Smooth muscle cell (in vitro differentiated cells): ENCODE data around the gene NPNT. TPM values are rescaled to one million over a fixed set of nuclear protein-coding genes. Genes with fewer than 3 reads are reported as not detected.

Experiments used
- DNase-seq: peaks from one replicate; lab custom pipeline; 2025; ENCODE audit not compliant: unreplicated experiment; lab: John Stamatoyannopoulos, UW
- H2AFZ ChIP-seq: fragments of 200-600 bp; sonication (generic); 2 replicates; pipeline ENCODE4 v1.6.0; 2016; ENCODE audit warnings: antibody characterized with exemption, low read depth, mild to moderate bottlenecking
- H3F3A ChIP-seq: fragments of 200-600 bp; sonication (generic); 2 replicates; pipeline ENCODE4 v1.6.0; 2017; ENCODE audit warnings: antibody characterized with exemption, low read depth
- H3K27ac ChIP-seq: fragments of 200-600 bp; sonication (generic); 2 replicates; pipeline ENCODE4 v1.5.1; 2016; ENCODE audit warnings: low read depth, mild to moderate bottlenecking
- H3K27me3 ChIP-seq: fragments of 200-600 bp; sonication (generic); 2 replicates; pipeline ENCODE4 v1.6.1; 2016; ENCODE audit warnings: low read depth, mild to moderate bottlenecking
- H3K36me3 ChIP-seq: fragments of 200-600 bp; sonication (generic); 2 replicates; pipeline ENCODE4 v1.5.1; 2016; ENCODE audit warnings: low read depth
- H3K4me1 ChIP-seq: fragments of 200-600 bp; sonication (generic); 2 replicates; pipeline ENCODE4 v1.5.1; 2016; ENCODE audit warnings: low read depth
- H3K4me2 ChIP-seq: fragments of 200-600 bp; sonication (generic); 2 replicates; pipeline ENCODE4 v1.6.0; 2016; ENCODE audit warnings: mild to moderate bottlenecking
- H3K4me3 ChIP-seq: fragments of 200-600 bp; sonication (generic); 2 replicates; pipeline ENCODE4 v1.5.1; 2016; ENCODE audit warnings: mild to moderate bottlenecking
- H3K79me2 ChIP-seq: fragments of 200-600 bp; sonication (generic); 2 replicates; pipeline ENCODE4 v1.6.0; 2016; ENCODE audit warnings: low read depth, mild to moderate bottlenecking
- H3K9ac ChIP-seq: fragments of 200-600 bp; sonication (generic); 2 replicates; pipeline ENCODE4 v1.6.0; 2016; ENCODE audit warnings: low read depth
- H3K9me3 ChIP-seq: fragments of 200-600 bp; sonication (generic); replicated peaks from 2 replicates; pipeline ENCODE4 v1.5.1; 2016; ENCODE audit warnings: low read depth
- H4K20me1 ChIP-seq: fragments of 200-600 bp; sonication (generic); 2 replicates; pipeline ENCODE4 v1.6.0; 2016; ENCODE audit warnings: low read depth
- CTCF ChIP-seq: fragments of 200-600 bp; sonication (generic); IDR thresholded peaks from 2 replicates; pipeline ENCODE4 v1.5.1; 2017; ENCODE audit warnings: borderline replicate concordance, mild to moderate bottlenecking, antibody characterized with exemption; ENCODE audit not compliant: insufficient read depth, poor library complexity, severe bottlenecking
- WGBS: methylation state at CpG from one replicate; pipeline ENCODE4 v1.1.7; 2016; ENCODE audit warnings: low lambda C conversion rate; 5-methylcytosine and 5-hydroxymethylcytosine counted together
- polyA plus RNA-seq: library from polyadenylated mRNA; unstranded; fragments of >200 nt; fragmentation: Nextera tagmentation; extraction: Ambion mirVana; gene quantifications from 2 replicates; pipeline ENCODE4 v1.2.1, GENCODE V29; 2016
- total RNA-seq: library from RNA; depleted of rRNA; stranded (reverse); fragments of >200 nt; gene quantifications from 2 replicates; pipeline ENCODE4 v1.2.3, GENCODE V29; 2014

Gene NPNT
- total and polyA plus RNA-seq, 2 experiments from 2014 or later: 0.43 to 0.45 TPM

GRCh38 chr4:105937759-105938158 lies 42.5 kb downstream of the NPNT start:
- H3K9ac ChIP-seq: no peak overlapping the region
- no peak overlapping the region for H2AFZ ChIP-seq
- WGBS: 97% methylated on average over 1 of the region's 1 CpG

GRCh38 chr4:105943234-105943633 lies 48.0 kb downstream of the NPNT start:
- TF ChIP-seq CTCF: no peak
- 91% methylated on average over 3 of the region's 3 CpGs for WGBS
- H3K9me3 ChIP-seq: no peaks in the 10 kb centered on the region

More at GRCh38 chr4:105937759-105938158, 42.5 kb downstream of the NPNT start:
- no peak for TF ChIP-seq CTCF
- no peaks in the 10 kb centered on the region for H3K79me2 ChIP-seq
- no peak overlapping the region for H3K4me3 ChIP-seq
- no peaks in the 10 kb centered on the region for H3F3A ChIP-seq
- H4K20me1 ChIP-seq: no peaks in the 10 kb centered on the region
- H3K9me3 ChIP-seq: no peaks in the 10 kb centered on the region
- H3K27me3 ChIP-seq: no peaks in the 10 kb centered on the region
- no peak overlapping the region for H3K27ac ChIP-seq
- H3K4me1 ChIP-seq: no peaks in the 10 kb centered on the region
- no peak for DNase-seq
- H3K36me3 ChIP-seq: no peaks in the 10 kb centered on the region
- H3K4me2 ChIP-seq: no peak overlapping the region

GRCh38 chr4:105944540-105944939 lies 49.3 kb downstream of the NPNT start:
- Histone ChIP-seq H3K27ac (no peak overlapping the region), H3K9me3 (no peaks in the 10 kb centered on the region), H2AFZ (no peak overlapping the region), H3K4me3 (no peak overlapping the region), H3K27me3 (no peaks in the 10 kb centered on the region), H3K4me1 (no peaks in the 10 kb centered on the region), H3F3A (no peaks in the 10 kb centered on the region), H4K20me1 (no peaks in the 10 kb centered on the region), H3K79me2 (no peaks in the 10 kb centered on the region), H3K36me3 (no peaks in the 10 kb centered on the region), H3K4me2 (no peak overlapping the region), H3K9ac (no peak overlapping the region)
- TF ChIP-seq CTCF: no peak
- WGBS: 54% methylated on average over 1 of the region's 1 CpG
- DNase-seq: no peak

More at GRCh38 chr4:105943234-105943633, 48.0 kb downstream of the NPNT start:
- Histone ChIP-seq H3K79me2 (no peaks in the 10 kb centered on the region), H3K27ac (no peak overlapping the region), H3K4me1 (no peaks in the 10 kb centered on the region), H3K4me3 (no peak overlapping the region), H2AFZ (no peak overlapping the region), H3F3A (no peaks in the 10 kb centered on the region), H3K4me2 (no peak overlapping the region), H4K20me1 (no peaks in the 10 kb centered on the region), H3K27me3 (no peaks in the 10 kb centered on the region), H3K36me3 (no peaks in the 10 kb centered on the region), H3K9ac (no peak overlapping the region)
- DNase-seq: no peak

DNA sequence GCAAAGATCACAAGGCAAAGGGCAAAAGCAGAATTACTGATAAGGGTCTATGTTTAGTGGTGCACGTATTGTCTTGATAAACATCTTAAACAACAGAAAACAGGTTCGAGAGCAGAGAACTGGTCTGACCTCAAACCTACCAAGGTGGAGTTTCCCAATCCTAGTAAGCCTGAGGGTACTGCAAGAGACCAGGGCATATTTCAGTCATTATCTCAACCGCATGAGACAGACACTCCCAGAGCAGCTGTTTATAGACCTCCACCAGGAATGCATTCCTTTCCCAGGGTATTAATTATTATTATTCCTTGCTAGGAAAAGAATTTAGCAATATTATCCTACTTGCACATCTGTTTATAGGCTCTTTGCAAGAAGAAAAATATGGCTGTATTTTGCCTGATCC lies 51.5 kb downstream of the NPNT start:
- no peaks in the 10 kb centered on the region for H3K79me2 ChIP-seq
- H4K20me1 ChIP-seq: no peaks in the 10 kb centered on the region
- H3K4me2 ChIP-seq: no peak overlapping the region
- H3F3A ChIP-seq: no peaks in the 10 kb centered on the region
- H3K4me3 ChIP-seq: no peak overlapping the region
- no peaks in the 10 kb centered on the region for H3K9me3 ChIP-seq
- no peaks in the 10 kb centered on the region for H3K27me3 ChIP-seq
- no peak overlapping the region for H2AFZ ChIP-seq
- H3K27ac ChIP-seq: no peak overlapping the region
- no peaks in the 10 kb centered on the region for H3K36me3 ChIP-seq
- H3K9ac ChIP-seq: no peak overlapping the region
- no peak for TF ChIP-seq CTCF
- no peaks in the 10 kb centered on the region for H3K4me1 ChIP-seq
- DNase-seq: no peak
- WGBS: 83% methylated on average over 3 of the region's 3 CpGs
